Endodermal cell (in vitro differentiated cells): ENCODE measurements around the gene SYMPK. TPM values are rescaled to one million over a fixed set of nuclear protein-coding genes. Genes with fewer than 3 reads are reported as not detected.
"Not testable (repeated sequence)": the region's sequence is repeated elsewhere in the genome, so short reads cannot be mapped to it uniquely, and the experiment has no call there.

Experiments used
- DNase-seq: peaks from one replicate; pipeline ENCODE4 v3.0.0-alpha.2; 2017
- H3K27ac ChIP-seq: 2 replicates; pipeline ENCODE4 v1.5.1; 2013; ENCODE audit warnings: mild to moderate bottlenecking, low read depth, low read length, moderate library complexity
- H3K27me3 ChIP-seq: 2 replicates; pipeline ENCODE4 v1.6.1; 2013; ENCODE audit warnings: mild to moderate bottlenecking, low read length, moderate library complexity; ENCODE audit not compliant: insufficient read depth, control insufficient read depth, poor library complexity, severe bottlenecking
- H3K36me3 ChIP-seq: 2 replicates; pipeline ENCODE4 v1.7.0; 2013; ENCODE audit warnings: mild to moderate bottlenecking, low read length, moderate library complexity; ENCODE audit not compliant: control insufficient read depth, insufficient read depth
- H3K4me1 ChIP-seq: one replicate; pipeline ENCODE4 v1.7.0; 2013; ENCODE audit warnings: low read length; ENCODE audit not compliant: control insufficient read depth, insufficient read depth
- H3K4me3 ChIP-seq: 2 replicates; pipeline ENCODE4 v1.5.1; 2013; ENCODE audit warnings: mild to moderate bottlenecking, low read length, moderate library complexity
- H3K9ac ChIP-seq: 2 replicates; pipeline ENCODE4 v1.6.1; 2013; ENCODE audit warnings: mild to moderate bottlenecking, low read length, moderate library complexity; ENCODE audit not compliant: poor library complexity, severe bottlenecking; ENCODE audit errors: extremely low read depth
- H3K9me3 ChIP-seq: 2 replicates; pipeline ENCODE4 v1.6.1; 2013; ENCODE audit warnings: mild to moderate bottlenecking, low read length, moderate library complexity; ENCODE audit not compliant: control insufficient read depth
- H3K27ac Mint-ChIP-seq: 2 replicates; pipeline ENCODE4 v1.8.0; 2020; ENCODE audit warnings: mixed read lengths
- H3K27me3 Mint-ChIP-seq: 2 replicates; pipeline ENCODE4 v1.8.0; 2021; ENCODE audit warnings: mild to moderate bottlenecking, mixed read lengths; ENCODE audit not compliant: insufficient read depth
- H3K36me3 Mint-ChIP-seq: 2 replicates; pipeline ENCODE4 v1.8.0; 2020; ENCODE audit warnings: low read depth, mixed read lengths
- H3K4me1 Mint-ChIP-seq: 2 replicates; pipeline ENCODE4 v1.8.0; 2020; ENCODE audit warnings: mixed read lengths
- H3K4me3 Mint-ChIP-seq: 2 replicates; pipeline ENCODE4 v1.8.0; 2020; ENCODE audit warnings: mild to moderate bottlenecking, moderate library complexity, mixed read lengths
- H3K9me3 Mint-ChIP-seq: 2 replicates; pipeline ENCODE4 v1.8.0; 2020; ENCODE audit warnings: mild to moderate bottlenecking, mixed read lengths
- CTCF ChIP-seq: fragments of 200-600 bp; sonication (generic); conservative IDR thresholded peaks from 2 replicates; pipeline ENCODE4 v1.5.0; 2021; ENCODE audit warnings: antibody characterized with exemption, mild to moderate bottlenecking
- WGBS, 2 experiments: methylation state at CpG; one replicate each; pipeline versions ENCODE4 v1.1.5 to v1.1.7; 2013; ENCODE audit warnings: missing lambda C conversion rate in 2 of 2, mixed read lengths in 1 of 2; ENCODE audit not compliant: insufficient coverage in 1 of 2, insufficient read length in 1 of 2; 5-methylcytosine and 5-hydroxymethylcytosine counted together
- total RNA-seq, 2 donors: library from RNA; stranded (reverse); fragmentation: NEBNext Ultra II Directional in 1 of 2; extraction: Animal tissue kit (Norgen Biotek cat#: 25700) in 1 of 2; gene quantifications; 2 replicates in 1 of 2; 3 replicates in 1 of 2; pipeline ENCODE4 v1.2.1, GENCODE V29; 2021

The SYMPK gene
- total RNA-seq, 2 donors from 2014 or later, result 104 to 119 TPM

- H3K9me3 Mint-ChIP-seq, result no peaks in the 10 kb centered on the region
- no peak for DNase-seq
- Histone ChIP-seq H3K27ac (no peak overlapping the region), H3K4me3 (no peak overlapping the region), H3K9me3 (no peaks in the 10 kb centered on the region), H3K27me3 (no peaks in the 10 kb centered on the region), H3K4me1 (peaks cover 15% of the 10 kb centered on the region), H3K36me3 (peaks cover 26% of the 10 kb centered on the region), H3K9ac (no peak overlapping the region)
- no peaks in the 10 kb centered on the region for H3K27me3 Mint-ChIP-seq
- peak overlapping the region; percentile 78 for H3K27ac Mint-ChIP-seq
- WGBS, 2 experiments, result 94 to 97% methylated on average over 6 to 7 of the region's 7 CpGs
- H3K36me3 Mint-ChIP-seq, result peaks cover 32% of the 10 kb centered on the region
- H3K4me3 Mint-ChIP-seq, result peak overlapping the region; percentile 15
- no peak for TF ChIP-seq CTCF
- peaks cover 38% of the 10 kb centered on the region for H3K4me1 Mint-ChIP-seq
Observed at GRCh38 chr19:45873219-45873772, 10.3 kb upstream of the SYMPK start.

DNA sequence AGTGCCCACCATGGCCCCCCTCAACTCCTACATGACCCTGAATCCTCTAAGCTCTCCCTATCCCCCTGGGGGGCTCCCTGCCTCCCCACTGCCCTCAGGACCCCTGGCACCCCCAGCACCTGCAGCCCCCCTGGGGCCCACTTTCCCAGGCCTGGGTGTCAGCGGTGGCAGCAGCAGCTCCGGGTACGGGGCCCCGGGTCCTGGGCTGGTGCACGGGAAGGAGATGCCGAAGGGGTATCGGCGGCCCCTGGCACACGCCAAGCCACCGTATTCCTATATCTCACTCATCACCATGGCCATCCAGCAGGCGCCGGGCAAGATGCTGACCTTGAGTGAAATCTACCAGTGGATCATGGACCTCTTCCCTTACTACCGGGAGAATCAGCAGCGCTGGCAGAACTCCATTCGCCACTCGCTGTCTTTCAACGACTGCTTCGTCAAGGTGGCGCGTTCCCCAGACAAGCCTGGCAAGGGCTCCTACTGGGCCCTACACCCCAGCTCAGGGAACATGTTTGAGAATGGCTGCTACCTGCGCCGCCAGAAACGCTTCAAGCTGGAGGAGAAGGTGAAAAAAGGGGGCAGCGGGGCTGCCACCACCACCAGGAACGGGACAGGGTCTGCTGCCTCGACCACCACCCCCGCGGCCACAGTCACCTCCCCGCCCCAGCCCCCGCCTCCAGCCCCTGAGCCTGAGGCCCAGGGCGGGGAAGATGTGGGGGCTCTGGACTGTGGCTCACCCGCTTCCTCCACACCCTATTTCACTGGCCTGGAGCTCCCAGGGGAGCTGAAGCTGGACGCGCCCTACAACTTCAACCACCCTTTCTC, 9.4 kb upstream of the SYMPK start:
- Histone ChIP-seq H3K9me3 (no peaks in the 10 kb centered on the region), H3K36me3 (peaks cover 32% of the 10 kb centered on the region), H3K27me3 (no peaks in the 10 kb centered on the region), H3K4me1 (peaks cover 15% of the 10 kb centered on the region), H3K4me3 (no peak overlapping the region), H3K27ac (no peak overlapping the region), H3K9ac (no peak overlapping the region)
- Mint-ChIP-seq H3K4me3 (no peak overlapping the region), H3K4me1 (peaks cover 38% of the 10 kb centered on the region), H3K9me3 (no peaks in the 10 kb centered on the region), H3K36me3 (peaks cover 40% of the 10 kb centered on the region), H3K27me3 (no peaks in the 10 kb centered on the region), H3K27ac (no peak overlapping the region)
- WGBS, 2 experiments, result 93 to 96% methylated on average over 21 to 34 of the region's 34 CpGs
- TF ChIP-seq CTCF, result no peak
- DNase-seq, result no peak

- no peaks in the 10 kb centered on the region for H3K27me3 ChIP-seq
- TF ChIP-seq CTCF, result no peak
- H3K27me3 Mint-ChIP-seq, result no peaks in the 10 kb centered on the region
- WGBS, 2 experiments, result 90 to 96% methylated on average over 3 to 4 of the region's 5 CpGs
- H3K36me3 ChIP-seq, result peaks cover 32% of the 10 kb centered on the region
- no peak overlapping the region for H3K27ac Mint-ChIP-seq
- H3K27ac ChIP-seq, result no peak overlapping the region
- no peak overlapping the region for H3K9ac ChIP-seq
- H3K36me3 Mint-ChIP-seq, result peaks cover 44% of the 10 kb centered on the region
- no peaks in the 10 kb centered on the region for H3K9me3 Mint-ChIP-seq
- peaks cover 44% of the 10 kb centered on the region for H3K4me1 Mint-ChIP-seq
- DNase-seq, result no peak
- H3K4me3 ChIP-seq, result no peak overlapping the region
- no peak overlapping the region for H3K4me3 Mint-ChIP-seq
- no peaks in the 10 kb centered on the region for H3K9me3 ChIP-seq
- peaks cover 13% of the 10 kb centered on the region for H3K4me1 ChIP-seq
Observed at GRCh38 chr19:45870798-45871197, 7.9 kb upstream of the SYMPK start.

DNA sequence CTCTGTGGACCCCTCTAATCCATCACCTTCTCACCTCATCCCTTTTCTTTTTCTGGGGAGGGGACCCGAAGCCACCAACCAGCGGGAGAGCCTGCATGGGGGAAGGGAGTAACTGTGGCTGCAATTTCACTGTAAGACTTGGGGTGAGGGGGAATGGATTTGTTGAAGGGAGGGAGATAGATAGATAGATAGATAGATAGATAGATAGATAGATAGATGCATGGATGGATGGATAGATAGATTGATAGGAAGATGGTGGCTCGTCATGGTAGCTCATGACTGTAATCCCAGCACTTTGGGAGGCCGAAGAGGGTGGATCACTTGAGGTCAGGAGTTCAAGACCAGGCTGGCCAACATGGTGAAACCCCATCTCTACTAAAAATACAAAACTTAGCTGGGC, 4.3 kb upstream of the SYMPK start:
- H3K27ac ChIP-seq, H3K9me3 ChIP-seq, H3K27me3 Mint-ChIP-seq, H3K27me3 ChIP-seq, H3K9ac ChIP-seq, DNase-seq, H3K9me3 Mint-ChIP-seq, H3K4me1 ChIP-seq: not testable (repeated sequence)
- WGBS, 2 experiments, result 86 to 96% methylated on average over 2 to 4 of the region's 4 CpGs
- Histone ChIP-seq H3K4me3 (peak overlapping the region; percentile 91), H3K36me3 (peaks cover 21% of the 10 kb centered on the region)
- Mint-ChIP-seq H3K27ac (peak overlapping the region; percentile 44), H3K36me3 (peaks cover 33% of the 10 kb centered on the region), H3K4me1 (peaks cover 22% of the 10 kb centered on the region), H3K4me3 (peak overlapping the region; percentile 100)
